ENCODE data around the gene TEP1.
"Not testable (repeated sequence)": the region's sequence is repeated elsewhere in the genome, so short reads cannot be mapped to it uniquely, and the experiment has no call there.

The TEP1 gene

DNA sequence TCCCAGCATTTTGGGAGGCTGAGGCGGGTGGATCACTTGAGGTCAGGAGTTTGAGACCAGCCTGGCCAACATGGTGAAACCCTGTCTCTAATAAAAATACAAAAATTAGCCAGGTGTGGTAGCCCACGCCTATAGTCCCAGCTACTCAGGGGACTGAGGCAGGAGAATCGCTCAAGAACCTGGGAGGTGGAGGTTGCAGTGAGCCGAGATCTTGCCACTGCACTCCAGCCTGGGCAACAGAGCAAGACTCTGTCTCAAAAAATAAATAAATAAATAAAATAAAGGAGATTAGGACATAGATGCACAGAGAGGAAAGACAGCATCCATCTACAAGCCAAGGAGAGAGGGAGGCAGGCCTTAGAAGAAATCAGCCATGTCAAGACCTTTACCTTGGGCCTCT is 72.3 kb downstream of the TEP1 start:
- DNase-seq: not testable (repeated sequence)

DNA sequence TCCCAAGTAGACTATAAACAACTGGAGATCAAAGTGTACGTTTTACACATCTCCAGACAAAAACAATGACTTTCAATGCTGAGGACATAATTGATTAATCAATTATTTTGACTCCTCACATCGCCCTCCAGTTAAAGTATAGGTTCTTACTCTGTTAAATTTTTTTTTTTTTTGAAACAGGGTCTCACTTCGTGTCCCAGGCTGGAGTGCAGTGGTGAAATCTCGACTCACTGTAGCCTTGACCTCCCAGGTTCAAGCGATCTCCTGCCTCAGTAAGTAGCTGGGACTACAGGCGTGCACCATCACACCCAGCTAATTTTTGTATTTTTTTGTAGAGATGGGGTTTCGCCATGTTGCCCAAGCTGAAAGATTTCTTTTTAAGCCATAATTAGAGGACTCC is 79.3 kb downstream of the TEP1 start:
- DNase-seq: no peak

DNA sequence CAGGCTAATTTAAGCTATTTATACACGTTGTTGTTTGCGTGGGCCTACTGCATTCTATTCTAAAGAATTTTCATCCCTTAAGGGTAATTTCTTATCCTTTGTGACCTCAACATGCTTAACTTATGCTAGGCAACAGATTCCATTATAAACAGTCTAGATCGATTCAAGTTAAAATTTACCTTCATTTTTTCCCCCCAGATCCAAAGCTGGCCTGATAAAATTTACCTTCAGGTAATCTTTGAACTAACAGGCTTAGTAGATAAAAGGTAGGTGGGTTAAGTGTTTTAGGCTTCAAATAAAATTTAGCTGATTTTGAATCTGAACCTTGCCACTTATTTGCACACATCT is 79.8 kb downstream of the TEP1 start:
- no peak for DNase-seq

DNA sequence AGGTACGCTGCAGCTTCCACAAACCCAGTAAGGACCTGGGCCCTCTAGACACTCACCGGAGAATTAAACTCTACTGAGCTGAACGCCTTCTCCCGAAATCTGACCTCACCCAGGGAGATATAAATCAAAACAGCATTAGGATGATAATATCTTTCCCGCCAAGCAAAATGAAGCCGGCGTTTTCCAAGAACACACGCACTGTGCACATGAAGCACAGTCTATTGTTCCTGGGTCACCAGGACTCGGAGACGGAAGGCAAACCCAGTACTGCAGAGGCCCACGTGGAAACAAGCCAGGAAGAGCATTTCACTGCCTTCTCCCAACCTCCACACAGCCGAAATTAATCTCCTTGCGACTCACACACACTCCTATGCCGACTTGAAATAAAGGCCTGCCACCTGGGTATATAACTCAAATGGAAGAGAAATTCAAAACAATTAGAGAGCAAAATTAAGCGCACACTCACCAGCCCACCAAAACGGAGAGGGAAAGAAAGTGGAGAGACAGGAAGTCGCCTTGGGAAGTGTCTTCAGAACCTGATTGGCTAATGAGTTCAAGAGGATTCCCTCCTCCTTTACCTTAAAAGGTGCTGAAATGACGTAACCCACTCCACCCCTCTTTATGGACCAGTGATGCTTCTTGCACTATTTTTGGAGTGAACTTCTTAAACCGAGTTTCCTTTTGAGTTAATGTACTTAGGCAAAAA is 80.4 kb downstream of the TEP1 start, which contains the start of gene CCNB1IP1:
CCNB1IP1 (minus strand) TSS at position 492 of the 706 bp plus-strand sequence. CDS start 16,756 bp downstream, outside the sequence.
- peak; percentile 90 for DNase-seq

DNA sequence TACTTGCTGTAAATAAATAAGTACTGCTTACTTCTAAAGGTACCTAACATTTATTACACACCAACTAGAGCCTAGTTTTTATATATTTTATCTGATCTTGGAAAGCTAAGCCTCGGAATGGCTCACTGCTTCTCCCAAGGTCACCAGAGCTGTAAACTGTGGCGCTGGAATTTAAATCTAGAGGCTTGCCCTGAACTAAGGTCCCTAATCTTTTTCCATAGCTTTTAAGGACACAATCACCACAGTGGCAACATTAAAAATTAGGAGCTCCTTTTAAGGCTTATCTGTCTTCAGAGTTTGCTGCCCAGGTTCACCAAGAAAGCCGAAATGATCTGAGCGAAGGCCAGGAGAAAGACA is 80.9 kb downstream of the TEP1 start:
- no peak for DNase-seq

DNA sequence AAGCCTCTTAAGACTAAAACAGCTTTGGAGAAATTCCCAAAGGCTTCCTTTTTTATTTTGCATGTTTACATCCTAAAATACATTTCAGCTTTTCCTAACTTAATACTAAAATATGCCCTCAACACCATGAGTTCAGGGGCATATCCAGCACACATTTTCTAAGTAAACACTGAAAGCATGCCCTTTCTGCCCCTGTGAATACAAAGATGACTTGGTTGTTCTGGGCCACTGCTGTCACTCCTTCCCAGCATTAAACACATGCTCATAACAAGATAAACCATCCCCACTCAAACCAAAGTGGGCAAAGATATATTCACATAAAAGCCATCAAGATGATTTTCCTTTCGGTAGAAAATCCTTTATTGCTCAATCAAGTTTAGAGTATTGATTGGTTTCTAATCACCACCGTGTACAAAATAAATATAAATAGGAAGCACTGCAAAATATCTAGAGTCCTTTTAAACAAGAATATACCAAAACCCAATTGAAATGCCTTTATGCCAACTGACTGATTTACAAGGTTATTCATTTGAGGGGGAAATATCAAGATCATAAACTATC is 82.2 kb downstream of the TEP1 start:
- no peak for DNase-seq

DNA sequence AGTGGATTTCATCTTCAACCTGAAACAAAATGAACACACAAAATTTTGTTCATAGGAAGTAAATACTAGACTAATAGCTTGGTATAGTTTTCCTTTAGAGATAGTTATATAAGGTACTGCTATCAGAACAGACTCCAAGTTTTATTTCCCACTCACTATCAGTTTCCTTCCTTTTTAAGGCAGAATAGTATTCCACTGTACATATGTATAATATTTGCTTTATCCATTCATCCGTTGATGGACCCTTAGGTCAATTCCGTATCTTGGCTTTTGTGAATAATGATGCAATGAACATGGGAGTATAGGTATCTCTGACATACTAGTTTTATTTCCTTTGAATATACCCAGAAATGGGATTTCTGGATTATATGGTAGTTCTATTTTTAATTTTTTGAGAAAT is 83.9 kb downstream of the TEP1 start:
- no peak for DNase-seq

DNA sequence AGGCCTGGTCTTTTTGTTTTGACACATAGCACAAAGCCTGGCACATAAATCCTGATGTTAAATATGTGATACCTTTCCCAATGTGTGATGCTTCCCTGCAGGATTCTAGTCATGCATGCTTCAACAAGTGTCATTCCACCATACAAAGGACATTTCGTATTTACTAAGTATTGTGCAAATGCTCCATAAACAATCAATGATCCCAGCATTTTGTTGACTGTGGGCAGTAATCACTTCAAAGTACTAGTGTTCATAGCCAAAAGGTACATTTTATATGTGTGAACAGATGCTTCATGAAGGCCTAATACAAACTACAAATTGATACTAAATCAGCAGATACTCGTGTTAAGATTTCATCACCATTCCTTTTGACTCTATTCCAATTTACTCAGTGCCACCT is 84.6 kb downstream of the TEP1 start:
- DNase-seq: no peak

DNA sequence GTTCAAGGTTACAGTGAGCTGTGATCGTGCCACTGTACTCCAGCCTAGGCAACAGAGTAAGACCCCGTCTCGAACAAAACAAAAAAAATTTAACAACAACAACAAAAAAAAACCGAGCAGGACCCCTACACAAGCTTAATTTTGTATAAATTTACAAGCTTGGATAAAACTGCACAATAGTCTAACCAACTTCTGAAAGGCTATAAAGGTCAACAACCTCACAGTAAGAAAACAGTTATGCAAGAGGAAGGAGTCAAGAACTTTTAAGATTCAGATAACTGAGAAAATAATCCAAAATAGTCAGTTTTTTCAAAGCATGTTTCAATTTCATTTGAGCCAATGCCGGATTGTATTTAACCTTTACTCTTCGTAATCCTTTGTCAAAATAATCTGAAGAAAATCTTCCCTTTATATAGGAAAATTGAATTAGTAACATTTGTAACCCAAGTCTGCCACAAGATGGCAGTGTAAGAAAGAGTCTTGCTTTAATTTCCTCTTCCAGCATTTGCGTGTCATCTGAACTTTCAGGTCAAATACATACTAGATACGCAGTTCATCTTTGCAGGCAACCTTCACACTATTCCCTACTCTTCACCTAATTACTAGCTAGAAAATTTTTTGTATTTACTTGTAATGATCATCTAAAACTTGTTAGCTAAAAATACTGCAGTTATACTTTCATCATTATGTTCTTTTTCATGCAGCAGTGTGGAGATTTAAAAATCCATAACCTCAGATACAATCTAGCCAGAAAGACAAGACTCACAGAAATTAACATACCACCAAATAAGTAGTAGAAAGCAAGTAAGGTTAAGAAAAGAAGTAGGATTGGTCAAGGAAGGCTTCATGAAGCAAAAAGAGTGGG is 86.1 kb downstream of the TEP1 start:
- peak; percentile 64 for DNase-seq

DNA sequence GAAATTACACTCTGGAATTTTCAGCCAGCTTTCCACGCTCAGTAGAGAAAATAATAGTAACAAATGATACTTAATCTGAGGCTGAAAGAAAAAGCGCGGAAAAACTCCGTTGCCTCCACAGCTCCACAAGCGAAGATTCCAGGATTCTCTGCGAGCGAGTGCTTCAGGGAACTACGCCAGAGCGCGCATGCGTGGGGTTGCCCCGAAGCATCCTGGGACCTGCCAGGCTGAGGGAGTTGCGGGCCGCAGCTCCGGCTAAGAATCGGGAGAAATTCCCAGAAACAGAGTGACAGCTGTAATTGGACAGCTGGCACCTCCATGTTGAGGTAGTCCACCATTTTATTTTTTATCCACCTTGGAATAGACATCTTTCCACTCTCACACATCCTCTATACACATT is 95.6 kb downstream of the TEP1 start:
- DNase-seq: no peak
